ENCODE measurements around the gene MCRIP2. TPM values are rescaled to one million over a fixed set of nuclear protein-coding genes. Genes with fewer than 3 reads are reported as not detected.

Gene MCRIP2
- total and polyA plus RNA-seq, 9 of the 15 experiments (the other 6 are each of a cell fraction or from before 2014, with no cell fraction given), result 0.80 to 120 (median 35.2) TPM

- Histone ChIP-seq H3K27me3 (ENCODE audit: control insufficient read depth in 2 of 2, insufficient read depth in 2 of 2, low read length in 2 of 2) (no peaks in the 10 kb centered on the region), H3K9me3 (replicated peaks; ENCODE audit: control insufficient read depth, insufficient read depth, low read depth, low read length) (no peaks in the 10 kb centered on the region), H2AFZ (ENCODE audit: low read depth, low read length) (no peak overlapping the region), H3K79me2 (ENCODE audit: control insufficient read depth, insufficient read depth, low read length) (peaks cover 12% of the 10 kb centered on the region; the same call in 1 of the 3 replicates), H3K36me3 (ENCODE audit: control insufficient read depth, insufficient read depth, low read length) (peaks cover 23% of the 10 kb centered on the region; the same call in 2 of the 3 replicates), H3K4me1 (replicated peaks in 1 of 2; ENCODE audit: control insufficient read depth in 2 of 2, insufficient read depth in 2 of 2, low read length in 2 of 2) (peaks cover 36 to 92% of the 10 kb centered on the region in 2 experiments), H3K9me1 (ENCODE audit: control insufficient read depth, insufficient read depth, low read length) (no peaks in the 10 kb centered on the region), H3K9ac (ENCODE audit: insufficient read depth in 1 of 2, low read depth in 2 of 2, low read length in 2 of 2) (peak overlapping the region in 1 of 2 experiments; percentile 64; a peak in 1 of 4 replicates), H4K20me1 (replicated peaks; ENCODE audit: control insufficient read depth, insufficient read depth, low read length) (no peaks in the 10 kb centered on the region), H3K27ac (ENCODE audit: extremely low read depth, low read depth, low read length) (peak overlapping the region; percentile 58; the same call in 2 of the 3 replicates), H3K4me2 (ENCODE audit: insufficient read depth, low read length) (no peak overlapping the region), H3K4me3 (no peak overlapping the region)
- peak; percentile 69 for FAIRE-seq
- in situ Hi-C loops (cut with MboI), result no loop called here
- BruUV-seq (replicated peaks), result no TSS peak
- 58% methylated on average over 21 of the region's 29 CpGs for WGBS (ENCODE audit: insufficient coverage, low coverage, missing lambda C conversion rate)
- ATAC-seq, result no peak
- ChIA-PET POLR2A (interaction anchor here (0.5 to 0.7 kb wide), 3 partner anchors 9 to 108 kb away, joined by 3 read pairs; partner anchors contain the start of gene METTL26), CTCF (ENCODE audit: low intra/inter-chr PET ratio) (no interaction called here)
- intact Hi-C loops (cut with micrococcal nuclease), result no loop called here
- DNase-seq (ENCODE audit: extremely low read depth in 1 of 4, low spot score in 3 of 4), result peak; percentile 54 to 70 (median 61)
- no peak for TF ChIP-seq FOXK2 (conservative IDR thresholded peaks at IDR 0.05 in 1 of 2, IDR thresholded peaks at IDR 0.05 in 1 of 2; ENCODE audit: low read depth in 2 of 2)
- no peak for TF ChIP-seq POLR2A (conservative IDR thresholded peaks at IDR 0.05)
- TF ChIP-seq TFAP4 (CRISPR knock-in tag; IDR thresholded peaks at IDR 0.05; ENCODE audit: borderline replicate concordance), result peak; percentile 47; the same call in 1 of the 2 replicates
- TF ChIP-seq HDAC2 (IDR thresholded peaks at IDR 0.05), result 0 out of 2 replicates have a peak, but pooled peaks have one; percentile 24
- peak; percentile 64 for TF ChIP-seq ZNF316 (IDR thresholded peaks at IDR 0.05)
- TF ChIP-seq PPARD (CRISPR knock-in tag; IDR thresholded peaks at IDR 0.05), result no peak
- no peak for TF ChIP-seq FOXA3 (CRISPR knock-in tag; conservative IDR thresholded peaks at IDR 0.05 in 1 of 2, IDR thresholded peaks at IDR 0.05 in 1 of 2)
- no peak for TF ChIP-seq STAG1 (CRISPR knock-in tag; IDR thresholded peaks at IDR 0.05; ENCODE audit: borderline replicate concordance)
- TF ChIP-seq RBBP5 (IDR thresholded peaks at IDR 0.05; ENCODE audit: borderline replicate concordance, insufficient read depth, low read length, poor library complexity, severe bottlenecking), result no peak
- TF ChIP-seq GATAD2A (IDR thresholded peaks at IDR 0.05), result no peak
- TF ChIP-seq RAD51 (IDR thresholded peaks at IDR 0.05; ENCODE audit: borderline replicate concordance, low read depth), result no peak
- TF ChIP-seq TAF15 (IDR thresholded peaks at IDR 0.05; ENCODE audit: low read depth, low read length), result no peak
- TF ChIP-seq HOXB6 (CRISPR knock-in tag; IDR thresholded peaks at IDR 0.05; ENCODE audit: borderline replicate concordance), result no peak
- no peak for TF ChIP-seq PTTG1 (tag; IDR thresholded peaks at IDR 0.05; ENCODE audit: low read depth)
- no peak for TF ChIP-seq KDM2B (CRISPR knock-in tag; IDR thresholded peaks at IDR 0.05)
- TF ChIP-seq NR1H2 (CRISPR knock-in tag; IDR thresholded peaks at IDR 0.05), result no peak
- no peak for TF ChIP-seq ZNF224 (CRISPR knock-in tag; IDR thresholded peaks at IDR 0.05)
- no peak for TF ChIP-seq ZNF77 (CRISPR knock-in tag; IDR thresholded peaks at IDR 0.05)
- TF ChIP-seq C11orf30 (IDR thresholded peaks at IDR 0.05; ENCODE audit: low read depth), result peak; percentile 73
- no peak for TF ChIP-seq CBX8 (IDR thresholded peaks at IDR 0.05; ENCODE audit: borderline replicate concordance, extremely low read depth, low read depth, low read length, poor library complexity, severe bottlenecking)
- no peak for TF ChIP-seq ZNF75A (CRISPR knock-in tag; IDR thresholded peaks at IDR 0.05)
- TF ChIP-seq SMARCC2 (IDR thresholded peaks at IDR 0.05; ENCODE audit: low read depth), result peak; percentile 44; the same call in 1 of the 2 replicates
These were observed 14.7 kb upstream of the MCRIP2 start for GRCh38 chr16:626787-627453.
